Sigmoid colon (tissue), 7 donors: ENCODE measurements around the gene ACOXL. TPM values are rescaled to one million over a fixed set of nuclear protein-coding genes. Genes with fewer than 3 reads are reported as not detected.

ENCODE experiments used
- DNase-seq: peaks from one replicate; pipeline ENCODE4 v3.0.0-alpha.2; 2019
- H3K27ac ChIP-seq, 4 donors: fragments of 200-600 bp; sonication (generic); one replicate each; pipeline ENCODE4 v1.5.1; 2016 to 2019; ENCODE audit warnings: mild to moderate bottlenecking in 1 of 4
- H3K27me3 ChIP-seq, 3 donors: fragments of 200-600 bp; sonication (generic); one replicate each; pipeline ENCODE4 v1.5.1; 2019; ENCODE audit warnings: mild to moderate bottlenecking in 1 of 3
- H3K36me3 ChIP-seq, 4 donors: fragments of 200-600 bp; sonication (generic); one replicate each; pipeline ENCODE4 v1.5.1; 2016 to 2019
- H3K4me1 ChIP-seq, 4 donors: fragments of 200-600 bp; sonication (generic); one replicate each; pipeline ENCODE4 v1.5.1; 2017 to 2019
- H3K4me3 ChIP-seq, 4 donors: fragments of 200-600 bp; sonication (generic); one replicate each; pipeline ENCODE4 v1.5.1; 2017 to 2019; ENCODE audit warnings: mild to moderate bottlenecking in 2 of 4, moderate library complexity in 1 of 4
- H3K9me3 ChIP-seq, 4 donors: fragments of 200-600 bp in 3 of 4; sonication (generic) in 3 of 4; one replicate each; pipeline versions ENCODE4 v1.5.1 to v1.6.1; 2013 to 2019
- EP300 ChIP-seq, 4 donors: sonication (generic); formaldehyde crosslinking; IDR thresholded peaks; one replicate each; pipeline ENCODE4 v1.6.1; 2017; ENCODE audit warnings: antibody characterized with exemption in 4 of 4
- POLR2A ChIP-seq, 2 donors: fragments of 450-650 bp; IDR thresholded peaks; one replicate each; pipeline ENCODE4 v1.6.1; 2016; ENCODE audit warnings: antibody characterized with exemption in 2 of 2, mild to moderate bottlenecking in 2 of 2, moderate library complexity in 2 of 2
- POLR2AphosphoS5 ChIP-seq, 4 donors: sonication (generic); formaldehyde crosslinking; IDR thresholded peaks; one replicate each; pipeline ENCODE4 v1.6.1; 2017; ENCODE audit warnings: antibody characterized with exemption in 4 of 4
- WGBS, 2 donors: extraction: QIAGEN DNeasy Blood & Tissue Kit; methylation state at CpG; one replicate each; pipeline ENCODE4 v1.1.7; 2013; 5-methylcytosine and 5-hydroxymethylcytosine counted together
- intact Hi-C: fragments of 100-400 bp; cut with DNase I; formaldehyde crosslinking; loops from one replicate; pipeline ENCODE4 v1.15.1; 2023
- polyA plus RNA-seq, 3 donors: library from polyadenylated mRNA; stranded (reverse); fragments of 200-250 nt; gene quantifications; one replicate each; pipeline ENCODE4 v1.2.3, GENCODE V29; 2013
- total RNA-seq, 4 donors: library from RNA; depleted of rRNA; stranded (reverse); fragments of >200 nt; gene quantifications; one replicate each; pipeline ENCODE4 v1.1.0, GENCODE V29; 2016
- TF ChIP-seq, protein P1 (sequence below), 4 experiments: fragments of 450-650 bp in 3 of 4; fragments of 200-600 bp in 1 of 4; IDR thresholded peaks; one replicate each; pipeline ENCODE4 v1.5.1; 2016 to 2019; ENCODE audit warnings: antibody characterized with exemption in 4 of 4, mild to moderate bottlenecking in 3 of 4, moderate library complexity in 2 of 4
- donor health status: healthy with polysubstance abuse.
- donor health status: Bipolar disorder and iron deficiency.
- donor health status: healthy.

ACOXL gene
- total and polyA plus RNA-seq, 7 donors = 0.45 TPM; not detected in 6

- H3K27ac ChIP-seq = no peak overlapping the region
- no peaks in the 10 kb centered on the region for H3K36me3 ChIP-seq
- no peaks in the 10 kb centered on the region for H3K9me3 ChIP-seq
- 90 to 97% methylated on average over 3 of the region's 3 CpGs for WGBS, 2 donors
- H3K4me3 ChIP-seq = no peak overlapping the region
- DNase-seq = no peak
- H3K27me3 ChIP-seq = no peaks in the 10 kb centered on the region
- H3K4me1 ChIP-seq = no peaks in the 10 kb centered on the region
- intact Hi-C loops = no loop called here
- TF ChIP-seq, protein P1, sequence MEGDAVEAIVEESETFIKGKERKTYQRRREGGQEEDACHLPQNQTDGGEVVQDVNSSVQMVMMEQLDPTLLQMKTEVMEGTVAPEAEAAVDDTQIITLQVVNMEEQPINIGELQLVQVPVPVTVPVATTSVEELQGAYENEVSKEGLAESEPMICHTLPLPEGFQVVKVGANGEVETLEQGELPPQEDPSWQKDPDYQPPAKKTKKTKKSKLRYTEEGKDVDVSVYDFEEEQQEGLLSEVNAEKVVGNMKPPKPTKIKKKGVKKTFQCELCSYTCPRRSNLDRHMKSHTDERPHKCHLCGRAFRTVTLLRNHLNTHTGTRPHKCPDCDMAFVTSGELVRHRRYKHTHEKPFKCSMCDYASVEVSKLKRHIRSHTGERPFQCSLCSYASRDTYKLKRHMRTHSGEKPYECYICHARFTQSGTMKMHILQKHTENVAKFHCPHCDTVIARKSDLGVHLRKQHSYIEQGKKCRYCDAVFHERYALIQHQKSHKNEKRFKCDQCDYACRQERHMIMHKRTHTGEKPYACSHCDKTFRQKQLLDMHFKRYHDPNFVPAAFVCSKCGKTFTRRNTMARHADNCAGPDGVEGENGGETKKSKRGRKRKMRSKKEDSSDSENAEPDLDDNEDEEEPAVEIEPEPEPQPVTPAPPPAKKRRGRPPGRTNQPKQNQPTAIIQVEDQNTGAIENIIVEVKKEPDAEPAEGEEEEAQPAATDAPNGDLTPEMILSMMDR (IDR thresholded peaks at IDR 0.05) = no peak
- TF ChIP-seq EP300 (IDR thresholded peaks at IDR 0.05) (no peak), POLR2A (IDR thresholded peaks at IDR 0.05) (no peak), POLR2AphosphoS5 (IDR thresholded peaks at IDR 0.05) (no peak)
These were observed 131.8 kb downstream of the ACOXL start for GRCh38 chr2:110864176-110864575.

DNA sequence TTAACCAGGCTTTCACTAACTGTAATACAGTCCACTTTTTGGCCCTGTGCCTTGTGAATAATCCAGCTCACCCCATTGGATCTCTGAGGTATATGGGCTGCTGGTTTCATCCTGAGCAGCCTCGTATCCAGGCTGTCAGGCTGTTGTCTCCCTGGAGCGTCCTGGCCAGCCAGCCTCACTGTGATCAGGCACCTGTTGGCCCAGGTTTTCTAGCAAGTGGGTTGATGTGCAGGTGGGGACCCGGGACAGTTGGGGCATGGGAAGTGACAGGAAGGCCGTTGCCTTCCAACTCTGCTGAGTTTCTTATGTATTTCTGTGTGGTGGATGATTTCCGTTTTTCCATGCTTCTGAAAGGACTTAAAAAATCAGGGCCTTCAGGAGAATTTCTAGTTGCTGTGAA, 132.4 kb downstream of the ACOXL start:
- H3K4me1 ChIP-seq = no peaks in the 10 kb centered on the region
- H3K36me3 ChIP-seq = no peaks in the 10 kb centered on the region
- WGBS, 2 donors = 83 to 85% methylated on average over 5 of the region's 5 CpGs
- no peaks in the 10 kb centered on the region for H3K9me3 ChIP-seq
- intact Hi-C loops = no loop called here
- DNase-seq = no peak
- H3K27ac ChIP-seq = no peak overlapping the region
- no peak overlapping the region for H3K4me3 ChIP-seq
- TF ChIP-seq POLR2AphosphoS5 (IDR thresholded peaks at IDR 0.05) (no peak), POLR2A (IDR thresholded peaks at IDR 0.05) (no peak), EP300 (IDR thresholded peaks at IDR 0.05) (no peak)
- TF ChIP-seq, protein P1 (IDR thresholded peaks at IDR 0.05) = no peak
- no peaks in the 10 kb centered on the region for H3K27me3 ChIP-seq

- no peaks in the 10 kb centered on the region for H3K9me3 ChIP-seq
- intact Hi-C loops = no loop called here
These were observed 132.8 kb downstream of the ACOXL start for GRCh38 chr2:110865188-110865587.

DNA sequence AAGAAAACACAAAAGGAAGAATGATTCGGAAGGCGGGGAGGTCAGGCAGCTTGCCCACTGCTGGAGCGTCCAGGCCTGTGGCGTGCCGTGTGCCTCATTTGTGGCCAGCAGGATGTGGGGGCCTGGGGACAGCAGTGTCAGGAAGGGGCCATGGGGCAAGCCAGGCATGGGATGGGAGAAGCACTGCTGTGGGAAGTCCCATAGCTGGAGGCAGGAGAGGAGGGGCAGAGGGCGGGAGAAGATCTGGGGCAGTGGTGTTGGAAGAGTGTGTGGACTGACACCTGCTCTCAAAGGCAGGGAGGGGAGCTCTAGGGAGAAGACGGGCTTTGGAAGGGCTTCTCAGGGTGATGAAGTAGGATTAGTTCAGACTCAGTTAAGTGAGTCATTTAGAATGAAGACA, 133.7 kb downstream of the ACOXL start:
- no peaks in the 10 kb centered on the region for H3K36me3 ChIP-seq
- DNase-seq = no peak
- TF ChIP-seq EP300 (IDR thresholded peaks at IDR 0.05) = no peak
- no peak for TF ChIP-seq POLR2AphosphoS5 (IDR thresholded peaks at IDR 0.05)
- no peak for TF ChIP-seq POLR2A (IDR thresholded peaks at IDR 0.05)
- TF ChIP-seq, protein P1 (IDR thresholded peaks at IDR 0.05) = no peak
- intact Hi-C loops = no loop called here
- 91% methylated on average over 7 of the region's 7 CpGs for WGBS, 2 donors
- H3K27me3 ChIP-seq = no peaks in the 10 kb centered on the region
- no peaks in the 10 kb centered on the region for H3K4me1 ChIP-seq
- H3K9me3 ChIP-seq = no peaks in the 10 kb centered on the region
- H3K4me3 ChIP-seq = no peak overlapping the region
- H3K27ac ChIP-seq = no peak overlapping the region

More at GRCh38 chr2:110865188-110865587, 132.8 kb downstream of the ACOXL start:
- TF ChIP-seq EP300 (IDR thresholded peaks at IDR 0.05) (no peak), POLR2AphosphoS5 (IDR thresholded peaks at IDR 0.05) (no peak), POLR2A (IDR thresholded peaks at IDR 0.05) (no peak)
- TF ChIP-seq, protein P1 (IDR thresholded peaks at IDR 0.05) = no peak
- DNase-seq = no peak
- no peak overlapping the region for H3K4me3 ChIP-seq
- no peaks in the 10 kb centered on the region for H3K4me1 ChIP-seq
- H3K36me3 ChIP-seq = no peaks in the 10 kb centered on the region
- no peak overlapping the region for H3K27ac ChIP-seq
- WGBS, 2 donors = 14 to 46% methylated on average over 5 of the region's 5 CpGs
- no peaks in the 10 kb centered on the region for H3K27me3 ChIP-seq

- no peak overlapping the region for H3K4me3 ChIP-seq
- no peaks in the 10 kb centered on the region for H3K36me3 ChIP-seq
- H3K4me1 ChIP-seq = no peaks in the 10 kb centered on the region
- no peaks in the 10 kb centered on the region for H3K27me3 ChIP-seq
- H3K27ac ChIP-seq = no peak overlapping the region
- intact Hi-C loops = no loop called here
- TF ChIP-seq EP300 (IDR thresholded peaks at IDR 0.05) (no peak), POLR2A (IDR thresholded peaks at IDR 0.05) (no peak), POLR2AphosphoS5 (IDR thresholded peaks at IDR 0.05) (no peak)
- TF ChIP-seq, protein P1 (IDR thresholded peaks at IDR 0.05) = no peak
- H3K9me3 ChIP-seq = no peaks in the 10 kb centered on the region
- DNase-seq = no peak
- 85 to 90% methylated on average over 8 of the region's 8 CpGs for WGBS, 2 donors
These were observed 134.1 kb downstream of the ACOXL start for GRCh38 chr2:110866466-110866865.
